Inferior parietal cortex (tissue), 1 donor: ENCODE data around the gene LPAR5.
"Not testable (repeated sequence)": the region's sequence is repeated elsewhere in the genome, so short reads cannot be mapped to it uniquely, and the experiment has no call there.

ENCODE experiments used
- DNase-seq: peaks from one replicate; pipeline ENCODE4 v3.0.0-alpha.2; 2016; ENCODE audit errors: extremely low spot score

Gene LPAR5

GRCh38 chr12:6606331-6607131 is 29.2 kb downstream of the LPAR5 start:
- DNase-seq: no peak

- DNase-seq: peak; percentile 17
Measured at GRCh38 chr12:6605421-6606330, 30.1 kb downstream of the LPAR5 start.

GRCh38 chr12:6604259-6605029 is 31.3 kb downstream of the LPAR5 start:
- no peak for DNase-seq

- no peak for DNase-seq
Measured at GRCh38 chr12:6603095-6603567, 32.6 kb downstream of the LPAR5 start.

GRCh38 chr12:6602526-6602925 is 33.2 kb downstream of the LPAR5 start:
- DNase-seq: no peak

- DNase-seq: not testable (repeated sequence)
Measured at GRCh38 chr12:6595673-6596072, 40.1 kb downstream of the LPAR5 start.

GRCh38 chr12:6592087-6592486 is 43.7 kb downstream of the LPAR5 start:
- DNase-seq: no peak

- not testable (repeated sequence) for DNase-seq
Measured at GRCh38 chr12:6586569-6586968, 49.2 kb downstream of the LPAR5 start.

GRCh38 chr12:6584293-6584692 is 51.5 kb downstream of the LPAR5 start:
- DNase-seq: no peak

- no peak for DNase-seq
Measured at GRCh38 chr12:6582959-6583358, 52.8 kb downstream of the LPAR5 start.

GRCh38 chr12:6582196-6582595 is 53.6 kb downstream of the LPAR5 start:
- DNase-seq: no peak

GRCh38 chr12:6575648-6576047 is 60.1 kb downstream of the LPAR5 start:
- DNase-seq: no peak

GRCh38 chr12:6574576-6575295 is 61.0 kb downstream of the LPAR5 start:
- DNase-seq: no peak

GRCh38 chr12:6573001-6573400 is 62.8 kb downstream of the LPAR5 start:
- DNase-seq: no peak

- DNase-seq: no peak
Measured at GRCh38 chr12:6570264-6570887, 65.4 kb downstream of the LPAR5 start.

GRCh38 chr12:6569786-6570185 is 66.0 kb downstream of the LPAR5 start:
- DNase-seq: no peak

GRCh38 chr12:6569312-6569711 is 66.4 kb downstream of the LPAR5 start:
- no peak for DNase-seq
